ENCODE results near the gene NAALADL2.

The NAALADL2 gene

GRCh38 chr3:175646865-175647264, 787.7 kb downstream of the NAALADL2 start:
- DNase-seq (ENCODE audit: low read depth) = peak; percentile 8
- TF ChIP-seq CTCF (conservative IDR thresholded peaks at IDR 0.05; ENCODE audit: control insufficient read depth, insufficient read depth, low read depth, low read length) = no peak
- no peak overlapping the region for H3K4me3 ChIP-seq (ENCODE audit: control insufficient read depth, low read depth, low read length)

GRCh38 chr3:175648899-175649298, 789.8 kb downstream of the NAALADL2 start:
- no peak for TF ChIP-seq CTCF (conservative IDR thresholded peaks at IDR 0.05; ENCODE audit: control insufficient read depth, insufficient read depth, low read depth, low read length)
- DNase-seq (ENCODE audit: low read depth) = no peak
- no peak overlapping the region for H3K4me3 ChIP-seq (ENCODE audit: control insufficient read depth, low read depth, low read length)

GRCh38 chr3:175651716-175652115, 792.6 kb downstream of the NAALADL2 start:
- no peak for DNase-seq (ENCODE audit: low read depth)
- no peak overlapping the region for H3K4me3 ChIP-seq (ENCODE audit: control insufficient read depth, low read depth, low read length)

GRCh38 chr3:175655351-175655750, 796.2 kb downstream of the NAALADL2 start:
- H3K4me3 ChIP-seq (ENCODE audit: control insufficient read depth, low read depth, low read length) = no peak overlapping the region
- TF ChIP-seq CTCF (conservative IDR thresholded peaks at IDR 0.05; ENCODE audit: control insufficient read depth, insufficient read depth, low read depth, low read length) = no peak
- DNase-seq (ENCODE audit: low read depth) = no peak

More at GRCh38 chr3:175651716-175652115, 792.6 kb downstream of the NAALADL2 start:
- TF ChIP-seq CTCF (conservative IDR thresholded peaks at IDR 0.05; ENCODE audit: control insufficient read depth, insufficient read depth, low read depth, low read length) = no peak

- H3K4me3 ChIP-seq (ENCODE audit: control insufficient read depth, low read depth, low read length) = no peak overlapping the region
- DNase-seq (ENCODE audit: low read depth) = no peak
- TF ChIP-seq CTCF (conservative IDR thresholded peaks at IDR 0.05; ENCODE audit: control insufficient read depth, insufficient read depth, low read depth, low read length) = no peak
These were observed 797.3 kb downstream of the NAALADL2 start for GRCh38 chr3:175656461-175656860.

- H3K4me3 ChIP-seq (ENCODE audit: control insufficient read depth, low read depth, low read length) = no peak overlapping the region
- no peak for TF ChIP-seq CTCF (conservative IDR thresholded peaks at IDR 0.05; ENCODE audit: control insufficient read depth, insufficient read depth, low read depth, low read length)
- DNase-seq (ENCODE audit: low read depth) = peak; percentile 3
These were observed 800.7 kb downstream of the NAALADL2 start for GRCh38 chr3:175659670-175660350.

All from fibroblast of mammary gland (primary cell).